Epithelial cell of esophagus (primary cell): ENCODE data around the gene CFAP410.

Source experiments
- DNase-seq: peaks from one replicate; pipeline ENCODE4 v3.0.0; 2010; ENCODE audit warnings: low read depth
- H3K4me3 ChIP-seq: 2 replicates; pipeline ENCODE4 v1.5.1; 2011; ENCODE audit warnings: mild to moderate bottlenecking, low read length, control low read depth
- CTCF ChIP-seq: IDR thresholded peaks from 2 replicates; pipeline ENCODE4 v1.5.1; 2011; ENCODE audit warnings: low read depth, mild to moderate bottlenecking, low read length, control low read depth, inconsistent platforms; ENCODE audit not compliant: insufficient read depth; ENCODE audit errors: missing control alignments

The CFAP410 gene

GRCh38 chr21:44379991-44380865 lies 41.0 kb upstream of the CFAP410 start:
- no peak overlapping the region for H3K4me3 ChIP-seq
- no peak for TF ChIP-seq CTCF
- DNase-seq, result no peak

GRCh38 chr21:44379515-44379848 lies 40.3 kb upstream of the CFAP410 start:
- TF ChIP-seq CTCF, result no peak
- H3K4me3 ChIP-seq, result no peak overlapping the region
- no peak for DNase-seq

GRCh38 chr21:44378646-44379514 lies 39.7 kb upstream of the CFAP410 start:
- no peak for DNase-seq
- no peak overlapping the region for H3K4me3 ChIP-seq
- no peak for TF ChIP-seq CTCF

GRCh38 chr21:44377922-44378645 lies 38.9 kb upstream of the CFAP410 start:
- DNase-seq, result no peak
- H3K4me3 ChIP-seq, result no peak overlapping the region
- TF ChIP-seq CTCF, result no peak

GRCh38 chr21:44377201-44377921 lies 38.2 kb upstream of the CFAP410 start:
- H3K4me3 ChIP-seq, result no peak overlapping the region
- no peak for TF ChIP-seq CTCF

GRCh38 chr21:44376606-44377005 lies 37.4 kb upstream of the CFAP410 start:
- no peak overlapping the region for H3K4me3 ChIP-seq
- DNase-seq, result no peak
- TF ChIP-seq CTCF, result no peak

More at GRCh38 chr21:44377201-44377921, 38.2 kb upstream of the CFAP410 start:
- DNase-seq, result no peak
